Tracheal epithelial cell (primary cell): ENCODE results near the gene OR2M2. TPM values are rescaled to one million over a fixed set of nuclear protein-coding genes. Genes with fewer than 3 reads are reported as not detected.

Experiments
- total RNA-seq: library from RNA; depleted of rRNA; stranded (reverse); fragments of >200 nt; gene quantifications from 2 replicates; pipeline ENCODE4 v1.2.1, GENCODE V29; 2014

The OR2M2 gene
- not detected in 2 replicates for total RNA-seq

GRCh38 chr1:248174521-248174920, at the start of gene OR2M2:
Gene OR2M2 (plus strand): TSS chr1:248174821. CDS start chr1:248179986, 5,165 bp downstream.

DNA sequence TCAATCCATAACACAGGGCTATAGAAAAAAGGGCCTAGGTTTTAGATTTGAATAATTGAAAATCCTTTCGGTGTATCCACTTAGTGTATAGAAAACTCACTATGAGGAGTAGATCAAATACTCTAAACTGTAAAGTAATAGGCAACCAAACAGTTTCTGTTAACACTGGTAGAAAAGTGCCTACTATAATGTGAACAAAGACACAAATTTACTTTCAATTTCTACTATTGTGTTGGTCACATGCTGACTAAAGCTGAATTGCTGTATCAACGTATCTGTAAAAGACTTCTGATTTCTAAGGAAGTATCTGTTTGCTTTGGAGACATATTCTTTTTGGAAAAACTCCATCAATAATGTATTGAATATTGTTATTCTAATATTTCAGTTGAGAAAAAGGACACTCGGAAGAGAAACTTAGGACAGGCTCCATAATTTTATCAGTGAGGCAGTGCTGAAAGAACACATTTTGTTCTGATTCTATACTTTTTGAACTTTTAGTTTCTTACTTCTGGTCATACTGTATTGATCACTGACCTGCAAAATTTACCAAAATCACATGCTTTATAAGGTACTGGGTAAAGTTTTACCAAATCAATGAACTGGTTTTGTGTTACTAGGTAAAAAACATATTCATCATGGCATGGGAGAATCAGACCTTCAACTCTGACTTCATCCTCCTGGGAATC, 30.0 kb upstream of the OR2M2 start, which contains the start of gene OR2M5:
OR2M5 (plus strand) TSS at position 636 of the 686 bp plus-strand sequence; CDS start at position 636, 0 bp downstream.

DNA sequence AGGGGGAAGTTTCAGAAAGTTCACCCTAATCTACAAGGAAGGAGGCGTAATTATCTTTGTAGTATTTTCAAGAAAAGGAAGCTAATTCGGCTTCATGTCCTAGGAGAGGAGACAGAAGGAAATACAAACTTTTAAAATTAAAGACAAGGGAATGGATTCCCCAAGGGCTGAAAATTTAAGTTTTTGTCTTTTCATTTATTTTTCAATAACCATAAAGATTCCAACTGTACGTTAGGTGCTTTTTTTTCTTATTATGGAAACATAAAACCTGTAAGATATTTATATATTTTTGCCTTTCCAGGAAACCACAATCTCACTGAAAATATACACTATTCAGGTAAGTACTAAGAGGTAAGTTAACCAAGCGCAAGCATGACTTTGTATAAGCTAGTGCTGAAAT, 22.3 kb downstream of the OR2M2 start, which contains the start of gene OR2M3:
OR2M3 (plus strand) TSS at position 301 of the 400 bp plus-strand sequence. CDS start 5,803 bp downstream, outside the sequence.

Other genes with a start within 250 kb of the OR2M2 start
- gene OR2AJ1, start 249.9 kb upstream of the OR2M2 start, total RNA-seq, result not detected in 2 replicates
- not detected in 2 replicates for gene OR2L8, start 226.0 kb upstream of the OR2M2 start, total RNA-seq
- not detected in 2 replicates for gene OR2AK2, start 209.6 kb upstream of the OR2M2 start, total RNA-seq
- not detected in 2 replicates for gene OR2L5, start 161.2 kb upstream of the OR2M2 start, total RNA-seq
- under 0.01 TPM in 1 of 2 replicates, not detected in the other for gene OR2L2, start 144.8 kb upstream of the OR2M2 start, total RNA-seq
- not detected in 2 replicates for gene OR2L3, start 128.0 kb upstream of the OR2M2 start, total RNA-seq
- gene OR2L13, start 79.6 kb upstream of the OR2M2 start, total RNA-seq, result not detected in 2 replicates
- gene OR2M5, start 29.7 kb upstream of the OR2M2 start, total RNA-seq, result not detected in 2 replicates
- gene OR2M3, start 22.4 kb downstream of the OR2M2 start, total RNA-seq, result not detected in 2 replicates
- not detected in 2 replicates for gene OR2M4, start 56.6 kb downstream of the OR2M2 start, total RNA-seq
- gene OR2T33, start 103.2 kb downstream of the OR2M2 start, total RNA-seq, result not detected in 2 replicates
- not detected in 2 replicates for gene OR2T12, start 128.6 kb downstream of the OR2M2 start, total RNA-seq
- not detected in 2 replicates for gene OR2M7, start 149.7 kb downstream of the OR2M2 start, total RNA-seq
- gene OR14C36, start 174.0 kb downstream of the OR2M2 start, total RNA-seq, result not detected in 2 replicates
- not detected in 2 replicates for gene OR2T4, start 186.8 kb downstream of the OR2M2 start, total RNA-seq
- not detected in 2 replicates for gene OR2T6, start 200.9 kb downstream of the OR2M2 start, total RNA-seq
- gene OR2T1, start 228.2 kb downstream of the OR2M2 start, total RNA-seq, result not detected in 2 replicates